Thyroid gland (tissue), 4 donors: ENCODE results near the gene DHRS1.

Experiments used
- POLR2A ChIP-seq, 2 donors: fragments of 450-650 bp; IDR thresholded peaks; one replicate each; pipeline ENCODE4 v1.6.1; 2017; ENCODE audit warnings: antibody characterized with exemption in 2 of 2, mild to moderate bottlenecking in 2 of 2, moderate library complexity in 1 of 2
- TF ChIP-seq, protein P1 (sequence below), 6 experiments: fragments of 200-600 bp in 3 of 6; fragments of 450-650 bp in 3 of 6; sonication (generic) in 3 of 6; IDR thresholded peaks; one replicate each; pipeline ENCODE4 v1.5.1; 2016 to 2019; ENCODE audit warnings: antibody characterized with exemption in 6 of 6, mild to moderate bottlenecking in 2 of 6, inconsistent platforms in 1 of 6, moderate library complexity in 1 of 6

DNA sequence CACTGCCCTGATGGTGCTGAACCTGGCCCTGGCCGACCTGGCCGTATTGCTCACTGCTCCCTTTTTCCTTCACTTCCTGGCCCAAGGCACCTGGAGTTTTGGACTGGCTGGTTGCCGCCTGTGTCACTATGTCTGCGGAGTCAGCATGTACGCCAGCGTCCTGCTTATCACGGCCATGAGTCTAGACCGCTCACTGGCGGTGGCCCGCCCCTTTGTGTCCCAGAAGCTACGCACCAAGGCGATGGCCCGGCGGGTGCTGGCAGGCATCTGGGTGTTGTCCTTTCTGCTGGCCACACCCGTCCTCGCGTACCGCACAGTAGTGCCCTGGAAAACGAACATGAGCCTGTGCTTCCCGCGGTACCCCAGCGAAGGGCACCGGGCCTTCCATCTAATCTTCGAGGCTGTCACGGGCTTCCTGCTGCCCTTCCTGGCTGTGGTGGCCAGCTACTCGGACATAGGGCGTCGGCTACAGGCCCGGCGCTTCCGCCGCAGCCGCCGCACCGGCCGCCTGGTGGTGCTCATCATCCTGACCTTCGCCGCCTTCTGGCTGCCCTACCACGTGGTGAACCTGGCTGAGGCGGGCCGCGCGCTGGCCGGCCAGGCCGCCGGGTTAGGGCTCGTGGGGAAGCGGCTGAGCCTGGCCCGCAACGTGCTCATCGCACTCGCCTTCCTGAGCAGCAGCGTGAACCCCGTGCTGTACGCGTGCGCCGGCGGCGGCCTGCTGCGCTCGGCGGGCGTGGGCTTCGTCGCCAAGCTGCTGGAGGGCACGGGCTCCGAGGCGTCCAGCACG lies 16.4 kb upstream of the DHRS1 start:
- TF ChIP-seq, protein P1, sequence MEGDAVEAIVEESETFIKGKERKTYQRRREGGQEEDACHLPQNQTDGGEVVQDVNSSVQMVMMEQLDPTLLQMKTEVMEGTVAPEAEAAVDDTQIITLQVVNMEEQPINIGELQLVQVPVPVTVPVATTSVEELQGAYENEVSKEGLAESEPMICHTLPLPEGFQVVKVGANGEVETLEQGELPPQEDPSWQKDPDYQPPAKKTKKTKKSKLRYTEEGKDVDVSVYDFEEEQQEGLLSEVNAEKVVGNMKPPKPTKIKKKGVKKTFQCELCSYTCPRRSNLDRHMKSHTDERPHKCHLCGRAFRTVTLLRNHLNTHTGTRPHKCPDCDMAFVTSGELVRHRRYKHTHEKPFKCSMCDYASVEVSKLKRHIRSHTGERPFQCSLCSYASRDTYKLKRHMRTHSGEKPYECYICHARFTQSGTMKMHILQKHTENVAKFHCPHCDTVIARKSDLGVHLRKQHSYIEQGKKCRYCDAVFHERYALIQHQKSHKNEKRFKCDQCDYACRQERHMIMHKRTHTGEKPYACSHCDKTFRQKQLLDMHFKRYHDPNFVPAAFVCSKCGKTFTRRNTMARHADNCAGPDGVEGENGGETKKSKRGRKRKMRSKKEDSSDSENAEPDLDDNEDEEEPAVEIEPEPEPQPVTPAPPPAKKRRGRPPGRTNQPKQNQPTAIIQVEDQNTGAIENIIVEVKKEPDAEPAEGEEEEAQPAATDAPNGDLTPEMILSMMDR (IDR thresholded peaks at IDR 0.05): peak in 2 of 6 experiments; percentile 9 to 13
- no peak for TF ChIP-seq POLR2A (IDR thresholded peaks at IDR 0.05)
